Gastroesophageal sphincter (tissue), 4 donors: ENCODE measurements around the gene CYTH3. TPM values are rescaled to one million over a fixed set of nuclear protein-coding genes. Genes with fewer than 3 reads are reported as not detected.

Experiments used
- ATAC-seq: fragments of 150-250 bp; one replicate; pipeline ENCODE4 v1.9.1; 2016; ENCODE audit warnings: mild to moderate bottlenecking, moderate library complexity
- H3K27ac ChIP-seq, 4 donors: fragments of 200-600 bp; sonication (generic) in 3 of 4; 1 replicate in 3 of 4; 2 replicates in 1 of 4; pipeline ENCODE4 v1.5.1; 2016 to 2019
- H3K27me3 ChIP-seq: fragments of 200-600 bp; sonication (generic); one replicate; pipeline ENCODE4 v1.5.1; 2019
- H3K36me3 ChIP-seq, 2 donors: fragments of 200-600 bp; sonication (generic); one replicate each; pipeline ENCODE4 v1.5.1; 2019; ENCODE audit warnings: control low read depth in 1 of 2
- H3K4me1 ChIP-seq, 3 donors: fragments of 200-600 bp; sonication (generic); 1 replicate in 2 of 3; 2 replicates in 1 of 3; pipeline ENCODE4 v1.5.1; 2016 to 2019; ENCODE audit warnings: control low read depth in 2 of 3
- H3K4me3 ChIP-seq, 2 donors: fragments of 200-600 bp; sonication (generic); one replicate each; pipeline ENCODE4 v1.5.1; 2019; ENCODE audit warnings: mild to moderate bottlenecking in 1 of 2, moderate library complexity in 1 of 2
- H3K9me3 ChIP-seq, 3 donors: fragments of 200-600 bp; sonication (generic); one replicate each; pipeline ENCODE4 v1.5.1; 2017 to 2019; ENCODE audit warnings: control low read depth in 2 of 3
- CTCF ChIP-seq, 4 experiments: fragments of 200-600 bp in 2 of 4; fragments of 450-650 bp in 2 of 4; sonication (generic) in 1 of 4; IDR thresholded peaks; one replicate each; pipeline ENCODE4 v1.5.1; 2017 to 2019; ENCODE audit warnings: antibody characterized with exemption in 4 of 4, mild to moderate bottlenecking in 2 of 4, moderate library complexity in 2 of 4
- EP300 ChIP-seq: sonication (generic); formaldehyde crosslinking; IDR thresholded peaks from one replicate; pipeline ENCODE4 v1.6.1; 2017; ENCODE audit warnings: antibody characterized with exemption, mild to moderate bottlenecking
- POLR2A ChIP-seq, 2 donors: fragments of 450-650 bp; IDR thresholded peaks; one replicate each; pipeline ENCODE4 v1.6.1; 2017; ENCODE audit warnings: antibody characterized with exemption in 2 of 2, mild to moderate bottlenecking in 2 of 2, moderate library complexity in 1 of 2
- POLR2AphosphoS5 ChIP-seq: sonication (generic); formaldehyde crosslinking; IDR thresholded peaks from one replicate; pipeline ENCODE4 v1.6.1; 2017; ENCODE audit warnings: antibody characterized with exemption
- WGBS, 2 donors: methylation state at CpG; one replicate each; pipeline ENCODE4 v1.1.5; 2018; ENCODE audit warnings: low coverage in 1 of 2; 5-methylcytosine and 5-hydroxymethylcytosine counted together
- total RNA-seq, 4 donors: library from RNA; depleted of rRNA; stranded (reverse); fragments of >200 nt; gene quantifications; one replicate each; pipeline ENCODE4 v1.1.0, GENCODE V29; 2016

The CYTH3 gene
- total RNA-seq, 4 donors from 2014 or later, result 25.8 to 61.9 (median 39.4) TPM

- H3K36me3 ChIP-seq, result peaks cover 0 to 81% of the 10 kb centered on the region in 2 donors
- H3K9me3 ChIP-seq, result no peaks in the 10 kb centered on the region
- TF ChIP-seq CTCF (IDR thresholded peaks at IDR 0.05) (no peak), POLR2AphosphoS5 (no peak), POLR2A (IDR thresholded peaks at IDR 0.05) (no peak), EP300 (no peak)
- no peak for ATAC-seq
- H3K27ac ChIP-seq, result no peak overlapping the region
- H3K4me1 ChIP-seq, result no peaks in the 10 kb centered on the region
- no peak overlapping the region for H3K4me3 ChIP-seq
- H3K27me3 ChIP-seq, result no peaks in the 10 kb centered on the region
- WGBS, 2 donors, result 80 to 93% methylated on average over 2 of the region's 2 CpGs
Observed at GRCh38 chr7:6136475-6136874, 135.9 kb downstream of the CYTH3 start.

- H3K27me3 ChIP-seq, result no peaks in the 10 kb centered on the region
- no peak for TF ChIP-seq POLR2A (IDR thresholded peaks at IDR 0.05)
- TF ChIP-seq EP300, result no peak
- TF ChIP-seq CTCF (IDR thresholded peaks at IDR 0.05), result no peak
- no peak for TF ChIP-seq POLR2AphosphoS5
- H3K4me3 ChIP-seq, result no peak overlapping the region
- H3K9me3 ChIP-seq, result no peaks in the 10 kb centered on the region
- H3K4me1 ChIP-seq, result no peaks in the 10 kb centered on the region
- ATAC-seq, result no peak
- H3K36me3 ChIP-seq, result peaks cover 0 to 81% of the 10 kb centered on the region in 2 donors
- H3K27ac ChIP-seq, result no peak overlapping the region
- 94% methylated on average over 1 of the region's 1 CpG; no CpG with 5 or more reads in 1 of the 2 donors for WGBS, 2 donors
Observed at GRCh38 chr7:6133249-6133648, 139.2 kb downstream of the CYTH3 start.

GRCh38 chr7:6130007-6130587 lies 142.3 kb downstream of the CYTH3 start:
- no peak for ATAC-seq
- no peak overlapping the region for H3K4me3 ChIP-seq
- 76% methylated on average over 6 of the region's 10 CpGs; no CpG with 5 or more reads in 1 of the 2 donors for WGBS, 2 donors
- H3K36me3 ChIP-seq, result peaks cover 0 to 85% of the 10 kb centered on the region in 2 donors
- TF ChIP-seq POLR2A (IDR thresholded peaks at IDR 0.05) (no peak), EP300 (no peak), POLR2AphosphoS5 (no peak), CTCF (IDR thresholded peaks at IDR 0.05) (no peak)
- no peaks in the 10 kb centered on the region for H3K4me1 ChIP-seq
- no peaks in the 10 kb centered on the region for H3K9me3 ChIP-seq
- H3K27ac ChIP-seq, result no peak overlapping the region
- H3K27me3 ChIP-seq, result no peaks in the 10 kb centered on the region

GRCh38 chr7:6128205-6128604 lies 144.2 kb downstream of the CYTH3 start:
- Histone ChIP-seq H3K4me1 (no peaks in the 10 kb centered on the region), H3K9me3 (no peaks in the 10 kb centered on the region), H3K27me3 (no peaks in the 10 kb centered on the region), H3K4me3 (no peak overlapping the region), H3K36me3 (peaks cover 0 to 87% of the 10 kb centered on the region in 2 donors), H3K27ac (no peak overlapping the region)
- no peak for ATAC-seq
- 80 to 85% methylated on average over 2 to 3 of the region's 3 CpGs for WGBS, 2 donors
- TF ChIP-seq EP300 (no peak), POLR2A (IDR thresholded peaks at IDR 0.05) (no peak), POLR2AphosphoS5 (no peak), CTCF (IDR thresholded peaks at IDR 0.05) (no peak)

GRCh38 chr7:6127110-6127490 lies 145.3 kb downstream of the CYTH3 start:
- 27 to 46% methylated on average over 1 of the region's 1 CpG for WGBS, 2 donors
- Histone ChIP-seq H3K27me3 (no peaks in the 10 kb centered on the region), H3K4me3 (no peak overlapping the region), H3K4me1 (no peaks in the 10 kb centered on the region), H3K9me3 (no peaks in the 10 kb centered on the region), H3K36me3 (peaks cover 0 to 87% of the 10 kb centered on the region in 2 donors), H3K27ac (no peak overlapping the region)
- no peak for ATAC-seq
- TF ChIP-seq POLR2A (IDR thresholded peaks at IDR 0.05), result no peak
- TF ChIP-seq POLR2AphosphoS5, result no peak
- no peak for TF ChIP-seq EP300
- TF ChIP-seq CTCF (IDR thresholded peaks at IDR 0.05), result no peak
